GM18873 (cell line): ENCODE results near the gene MAP2K2.

ENCODE experiments used
- ATAC-seq: cut with Tn5 transposase; IDR thresholded peaks from one replicate; pipeline ENCODE4 v1.9.1; 2021; ENCODE audit warnings: mild to moderate bottlenecking, moderate library complexity, moderate number of reproducible peaks; ENCODE audit not compliant: unreplicated experiment, low FRiP score

Gene MAP2K2

GRCh38 chr19:4051175-4052101 is 72.5 kb downstream of the MAP2K2 start:
- ATAC-seq, result no peak

GRCh38 chr19:4049432-4049831 is 74.5 kb downstream of the MAP2K2 start:
- ATAC-seq, result no peak

- no peak for ATAC-seq
These were observed 76.8 kb downstream of the MAP2K2 start for GRCh38 chr19:4046946-4047683.

DNA sequence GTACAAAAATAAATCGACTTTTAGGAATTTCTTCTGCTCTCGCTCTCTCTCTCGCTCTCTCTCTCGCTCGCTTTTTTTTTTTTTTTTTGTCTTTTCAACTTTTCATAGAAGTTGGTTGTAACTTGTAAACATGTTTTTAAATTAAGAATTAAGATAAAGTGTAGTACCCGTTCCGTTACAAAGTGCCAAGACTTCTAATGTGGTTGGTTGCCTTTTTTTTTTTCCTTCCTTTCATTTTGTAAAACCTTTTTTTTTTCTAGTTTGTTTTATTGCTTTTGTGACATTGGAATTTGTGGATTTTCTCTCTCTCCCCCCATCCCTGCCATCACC is 77.6 kb downstream of the MAP2K2 start:
- no peak for ATAC-seq

- ATAC-seq, result no peak
These were observed 78.1 kb downstream of the MAP2K2 start for GRCh38 chr19:4045597-4046361.

- ATAC-seq, result no peak
These were observed 78.9 kb downstream of the MAP2K2 start for GRCh38 chr19:4044990-4045465.

GRCh38 chr19:4043966-4044715 is 79.8 kb downstream of the MAP2K2 start:
- ATAC-seq, result no peak

DNA sequence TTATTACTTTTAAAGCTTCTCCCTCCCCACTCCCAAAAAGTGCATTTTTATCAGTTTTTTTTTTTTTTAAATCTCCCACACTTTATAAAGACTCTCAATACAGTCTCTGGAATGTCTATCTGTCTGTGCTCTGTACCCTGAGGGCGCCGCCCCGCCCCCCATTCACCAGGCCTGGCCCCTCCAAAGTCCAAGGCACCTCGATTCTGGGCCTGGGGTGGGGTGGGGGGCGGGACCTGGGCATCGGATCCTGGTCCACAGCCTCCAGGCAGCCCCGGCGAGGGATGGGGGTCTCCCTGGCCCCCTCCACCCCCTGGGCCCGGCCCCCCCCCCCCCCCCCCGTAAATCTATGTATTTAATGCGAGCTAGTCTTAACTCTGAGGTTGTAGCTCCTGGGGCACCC is 80.5 kb downstream of the MAP2K2 start:
- no peak for ATAC-seq

DNA sequence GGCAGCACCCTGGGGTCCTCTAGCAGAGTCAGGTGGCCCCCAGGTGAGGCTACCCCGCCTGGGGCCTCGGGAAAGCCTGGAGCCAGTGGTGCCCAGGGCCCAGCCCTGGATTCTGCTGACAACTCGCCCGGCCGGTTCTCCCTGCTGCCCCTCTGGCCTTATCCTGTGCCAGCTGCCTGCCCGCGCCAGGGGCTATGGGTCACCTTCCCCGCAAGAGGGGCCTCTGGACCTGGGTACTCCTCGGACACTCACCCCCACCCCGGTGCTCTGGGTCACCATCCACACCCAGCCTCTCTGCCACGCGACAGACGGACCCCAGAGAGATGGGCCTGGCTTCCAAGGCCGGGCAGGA is 81.2 kb downstream of the MAP2K2 start:
- no peak for ATAC-seq

- no peak for ATAC-seq
These were observed 81.7 kb downstream of the MAP2K2 start for GRCh38 chr19:4042064-4042730.
